ENCODE data around the gene SYCP2.
"Not testable (repeated sequence)": the region's sequence is repeated elsewhere in the genome, so short reads cannot be mapped to it uniquely, and the experiment has no call there.

The SYCP2 gene, protein sequence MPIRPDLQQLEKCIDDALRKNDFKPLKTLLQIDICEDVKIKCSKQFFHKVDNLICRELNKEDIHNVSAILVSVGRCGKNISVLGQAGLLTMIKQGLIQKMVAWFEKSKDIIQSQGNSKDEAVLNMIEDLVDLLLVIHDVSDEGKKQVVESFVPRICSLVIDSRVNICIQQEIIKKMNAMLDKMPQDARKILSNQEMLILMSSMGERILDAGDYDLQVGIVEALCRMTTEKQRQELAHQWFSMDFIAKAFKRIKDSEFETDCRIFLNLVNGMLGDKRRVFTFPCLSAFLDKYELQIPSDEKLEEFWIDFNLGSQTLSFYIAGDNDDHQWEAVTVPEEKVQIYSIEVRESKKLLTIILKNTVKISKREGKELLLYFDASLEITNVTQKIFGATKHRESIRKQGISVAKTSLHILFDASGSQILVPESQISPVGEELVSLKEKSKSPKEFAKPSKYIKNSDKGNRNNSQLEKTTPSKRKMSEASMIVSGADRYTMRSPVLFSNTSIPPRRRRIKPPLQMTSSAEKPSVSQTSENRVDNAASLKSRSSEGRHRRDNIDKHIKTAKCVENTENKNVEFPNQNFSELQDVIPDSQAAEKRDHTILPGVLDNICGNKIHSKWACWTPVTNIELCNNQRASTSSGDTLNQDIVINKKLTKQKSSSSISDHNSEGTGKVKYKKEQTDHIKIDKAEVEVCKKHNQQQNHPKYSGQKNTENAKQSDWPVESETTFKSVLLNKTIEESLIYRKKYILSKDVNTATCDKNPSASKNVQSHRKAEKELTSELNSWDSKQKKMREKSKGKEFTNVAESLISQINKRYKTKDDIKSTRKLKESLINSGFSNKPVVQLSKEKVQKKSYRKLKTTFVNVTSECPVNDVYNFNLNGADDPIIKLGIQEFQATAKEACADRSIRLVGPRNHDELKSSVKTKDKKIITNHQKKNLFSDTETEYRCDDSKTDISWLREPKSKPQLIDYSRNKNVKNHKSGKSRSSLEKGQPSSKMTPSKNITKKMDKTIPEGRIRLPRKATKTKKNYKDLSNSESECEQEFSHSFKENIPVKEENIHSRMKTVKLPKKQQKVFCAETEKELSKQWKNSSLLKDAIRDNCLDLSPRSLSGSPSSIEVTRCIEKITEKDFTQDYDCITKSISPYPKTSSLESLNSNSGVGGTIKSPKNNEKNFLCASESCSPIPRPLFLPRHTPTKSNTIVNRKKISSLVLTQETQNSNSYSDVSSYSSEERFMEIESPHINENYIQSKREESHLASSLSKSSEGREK (N-terminal part only)

GRCh38 chr20:59933296-59933848, at the start of gene SYCP2:
TSS of gene SYCP2 (minus strand) at chr20:59933637. CDS start at chr20:59922413, 11,224 bp downstream.
- DNase-seq (ENCODE audit: low read depth, low spot score) = no peak
- no peak within 1 kb of the TSS for H3K27ac ChIP-seq

DNA sequence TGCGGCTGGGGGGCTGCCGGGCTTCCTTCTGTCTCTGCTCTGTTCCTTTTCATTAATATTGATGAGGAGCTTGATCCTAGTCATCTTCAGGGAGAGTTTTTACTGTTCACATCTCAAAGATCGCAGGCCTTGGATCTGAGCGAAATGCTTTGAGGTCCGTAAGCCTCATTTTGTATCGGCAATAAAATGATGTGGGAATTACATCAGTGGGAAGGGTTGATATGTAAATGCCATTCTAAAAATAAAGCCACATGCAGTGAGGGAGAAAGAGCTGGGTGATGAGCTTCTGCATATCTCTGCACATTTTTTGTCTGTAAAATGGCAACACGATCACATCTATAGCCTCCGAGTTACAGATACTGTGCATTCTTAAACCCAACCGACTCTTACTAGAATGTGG, 49.6 kb upstream of the SYCP2 start:
- no peak for DNase-seq (ENCODE audit: low read depth, low spot score)
- no peak overlapping the region for H3K27ac ChIP-seq

DNA sequence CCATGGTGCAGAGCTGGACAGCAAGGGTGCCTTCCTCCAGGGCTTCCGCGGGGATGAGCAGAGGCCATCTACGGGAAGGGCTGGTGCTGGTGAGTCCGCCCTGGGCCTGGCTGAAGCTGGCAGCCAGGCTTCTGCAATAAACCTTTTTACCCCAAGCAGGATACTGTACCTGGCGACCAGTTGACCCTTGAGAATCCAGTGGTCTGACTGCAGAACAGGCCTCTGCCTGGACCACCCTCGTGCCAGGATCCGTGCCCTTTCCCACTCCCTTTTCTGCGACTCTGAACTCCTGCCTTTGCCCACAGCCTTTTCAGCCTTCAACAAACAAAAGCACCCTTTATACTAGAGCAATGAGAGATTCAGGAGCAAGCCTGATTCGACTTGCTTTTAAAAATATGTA, 43.6 kb upstream of the SYCP2 start:
- no peak overlapping the region for H3K27ac ChIP-seq
- no peak for DNase-seq (ENCODE audit: low read depth, low spot score)

GRCh38 chr20:59976156-59976782, 42.8 kb upstream of the SYCP2 start:
- no peak overlapping the region for H3K27ac ChIP-seq
- DNase-seq (ENCODE audit: low read depth, low spot score) = no peak

- H3K27ac ChIP-seq = peak overlapping the region; percentile 99
- peak; percentile 98 for DNase-seq (ENCODE audit: low read depth, low spot score)
Measured at GRCh38 chr20:59972037-59972801, 38.8 kb upstream of the SYCP2 start.

GRCh38 chr20:59971428-59971827, 38.0 kb upstream of the SYCP2 start:
- H3K27ac ChIP-seq = peak overlapping the region; percentile 99
- no peak for DNase-seq (ENCODE audit: low read depth, low spot score)

GRCh38 chr20:59966428-59966827, 33.0 kb upstream of the SYCP2 start:
- H3K27ac ChIP-seq = no peak overlapping the region
- DNase-seq (ENCODE audit: low read depth, low spot score) = no peak

DNA sequence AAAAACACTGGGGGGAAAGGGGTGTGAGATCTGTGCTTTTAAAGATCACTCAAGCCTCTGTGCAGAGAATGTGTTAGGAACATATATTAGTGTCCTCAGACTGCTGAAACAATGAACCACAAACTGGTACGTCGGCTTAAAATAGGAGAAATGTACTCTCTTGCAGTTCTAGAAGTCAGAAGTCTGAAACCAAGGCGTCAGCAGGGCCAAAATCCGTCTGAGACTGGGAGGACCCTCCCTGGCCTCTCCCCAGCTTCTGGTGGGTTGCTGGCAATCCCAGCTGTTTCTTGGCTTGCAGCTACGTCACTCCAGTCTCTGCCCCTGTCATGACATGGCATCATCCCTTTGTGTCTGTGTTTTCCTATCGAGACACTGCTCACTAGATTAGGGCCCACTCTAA, 28.7 kb upstream of the SYCP2 start:
- DNase-seq (ENCODE audit: low read depth, low spot score) = no peak
- H3K27ac ChIP-seq = peak overlapping the region; percentile 91

DNA sequence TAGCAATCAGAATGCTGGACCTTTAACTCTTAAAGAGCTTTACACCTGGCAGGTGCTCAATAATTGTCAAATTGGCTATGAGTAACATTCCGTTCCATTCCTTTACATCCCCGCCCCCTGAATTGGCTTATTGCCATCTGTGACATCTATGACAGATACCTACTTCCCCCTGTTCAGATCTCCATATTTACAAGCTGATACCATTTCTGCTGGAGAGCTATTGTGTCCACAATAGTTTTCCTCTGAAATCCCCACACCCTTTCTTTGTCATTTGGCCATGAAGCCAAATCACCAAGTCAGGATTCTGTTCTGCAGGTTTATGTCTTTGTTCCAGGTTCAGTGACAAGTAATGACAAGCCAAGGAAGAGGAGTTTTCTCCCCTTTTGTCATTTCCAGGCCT, 28.0 kb upstream of the SYCP2 start:
- DNase-seq (ENCODE audit: low read depth, low spot score) = peak; percentile 43
- peak overlapping the region; percentile 91 for H3K27ac ChIP-seq

- no peak overlapping the region for H3K27ac ChIP-seq
- DNase-seq (ENCODE audit: low read depth, low spot score) = no peak
Measured at GRCh38 chr20:59958626-59959025, 25.2 kb upstream of the SYCP2 start.

DNA sequence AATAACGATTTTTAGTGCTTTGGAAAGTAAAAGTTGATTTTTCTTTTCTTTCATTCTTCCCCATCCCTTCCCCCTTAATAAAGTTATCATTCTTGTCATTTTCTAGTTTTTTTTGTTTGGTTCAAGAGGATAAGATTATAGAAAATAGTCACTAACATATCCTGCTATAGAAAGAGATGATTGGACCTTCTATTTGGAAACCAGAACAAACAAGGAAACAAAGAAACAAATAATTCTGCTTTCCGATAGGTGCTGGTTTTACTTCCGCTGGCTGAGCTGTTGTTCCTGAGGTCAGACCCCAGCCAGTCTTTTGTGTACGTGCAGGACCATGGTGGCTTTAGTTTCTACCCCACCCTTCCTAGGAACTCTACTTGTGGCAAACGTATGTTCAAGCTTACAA, 24.7 kb upstream of the SYCP2 start, which contains the start of gene CDH26:
Gene CDH26 (plus strand): TSS at position 301 of the 400 bp plus-strand sequence. CDS start 304 bp downstream, outside the sequence.
- DNase-seq (ENCODE audit: low read depth, low spot score) = no peak
- H3K27ac ChIP-seq = no peak within 1 kb of the TSS

DNA sequence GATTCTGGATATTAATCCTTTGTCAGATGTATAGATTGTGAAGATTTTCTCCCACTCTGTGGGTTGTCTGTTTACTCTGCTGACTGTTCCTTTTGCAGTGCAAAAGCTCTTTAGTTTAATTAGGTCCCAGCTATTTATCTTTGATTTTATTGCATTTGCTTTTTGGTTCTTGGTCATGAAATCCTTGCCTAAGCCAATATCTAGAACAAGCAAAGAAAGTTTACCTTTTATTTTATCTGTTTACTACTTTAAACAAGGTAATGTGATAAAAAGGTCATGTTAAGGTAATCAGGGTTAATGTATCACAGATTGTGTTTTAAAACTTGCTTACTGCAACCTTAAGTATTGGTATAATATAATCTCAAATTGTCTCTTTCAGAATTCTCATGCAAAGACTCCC, 24.1 kb upstream of the SYCP2 start:
- not testable (repeated sequence) for H3K27ac ChIP-seq; DNase-seq (ENCODE audit: low read depth, low spot score)

DNA sequence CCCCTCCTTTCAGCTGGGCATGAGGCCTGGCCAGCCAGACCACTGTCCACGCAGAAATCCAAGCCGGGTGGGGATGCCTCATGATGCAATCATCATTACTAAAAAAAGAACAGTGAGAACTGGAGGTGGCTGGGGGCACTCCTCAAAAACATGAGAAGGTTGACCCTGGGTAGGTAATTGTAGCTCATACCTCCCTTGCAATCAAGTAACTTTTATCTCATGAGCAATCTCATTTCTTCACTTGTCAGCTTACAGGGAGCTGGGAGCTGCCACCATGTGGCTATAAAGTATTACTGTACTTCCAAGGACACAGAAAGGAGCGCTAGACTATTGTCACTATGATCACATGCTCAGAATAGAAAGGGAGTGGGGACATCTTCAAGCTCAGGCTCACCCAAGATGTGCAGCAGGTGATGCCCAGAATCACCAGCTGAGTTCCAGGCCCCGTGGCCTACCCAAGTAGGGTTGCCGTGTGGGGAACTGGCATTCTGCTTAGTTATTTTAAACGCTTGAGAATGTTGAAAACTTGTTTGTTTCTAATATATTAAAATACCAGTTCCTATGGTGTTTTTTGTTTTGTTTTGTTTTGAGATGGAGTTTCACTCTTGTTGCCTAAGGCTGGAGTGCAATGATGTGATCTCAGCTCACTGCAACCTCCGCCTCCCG, 21.8 kb upstream of the SYCP2 start:
- no peak for DNase-seq (ENCODE audit: low read depth, low spot score)
- no peak overlapping the region for H3K27ac ChIP-seq

DNA sequence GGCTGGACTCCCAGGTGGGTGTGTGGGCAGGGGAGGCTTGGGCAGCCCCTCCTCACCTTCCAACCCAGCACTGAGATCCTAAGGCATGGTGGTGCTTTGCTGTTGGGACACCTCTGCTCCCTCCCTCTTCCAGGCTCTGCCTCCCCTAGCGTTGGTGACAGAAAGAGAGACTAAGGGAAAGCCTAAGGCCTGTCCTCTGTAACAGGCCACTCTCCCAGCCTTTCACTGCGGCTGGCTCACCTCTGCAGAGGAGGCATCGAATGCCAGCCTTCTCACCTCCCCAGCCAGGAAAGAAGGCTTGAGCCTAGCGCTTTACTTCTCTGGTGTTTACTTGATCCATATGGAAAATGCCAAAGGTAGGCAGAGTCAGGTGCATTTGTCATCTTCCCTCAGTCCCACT, 21.3 kb upstream of the SYCP2 start:
- no peak overlapping the region for H3K27ac ChIP-seq
- no peak for DNase-seq (ENCODE audit: low read depth, low spot score)

- DNase-seq (ENCODE audit: low read depth, low spot score) = no peak
- peak overlapping the region; percentile 13 for H3K27ac ChIP-seq
Measured at GRCh38 chr20:59949911-59950310, 16.5 kb upstream of the SYCP2 start.

DNA sequence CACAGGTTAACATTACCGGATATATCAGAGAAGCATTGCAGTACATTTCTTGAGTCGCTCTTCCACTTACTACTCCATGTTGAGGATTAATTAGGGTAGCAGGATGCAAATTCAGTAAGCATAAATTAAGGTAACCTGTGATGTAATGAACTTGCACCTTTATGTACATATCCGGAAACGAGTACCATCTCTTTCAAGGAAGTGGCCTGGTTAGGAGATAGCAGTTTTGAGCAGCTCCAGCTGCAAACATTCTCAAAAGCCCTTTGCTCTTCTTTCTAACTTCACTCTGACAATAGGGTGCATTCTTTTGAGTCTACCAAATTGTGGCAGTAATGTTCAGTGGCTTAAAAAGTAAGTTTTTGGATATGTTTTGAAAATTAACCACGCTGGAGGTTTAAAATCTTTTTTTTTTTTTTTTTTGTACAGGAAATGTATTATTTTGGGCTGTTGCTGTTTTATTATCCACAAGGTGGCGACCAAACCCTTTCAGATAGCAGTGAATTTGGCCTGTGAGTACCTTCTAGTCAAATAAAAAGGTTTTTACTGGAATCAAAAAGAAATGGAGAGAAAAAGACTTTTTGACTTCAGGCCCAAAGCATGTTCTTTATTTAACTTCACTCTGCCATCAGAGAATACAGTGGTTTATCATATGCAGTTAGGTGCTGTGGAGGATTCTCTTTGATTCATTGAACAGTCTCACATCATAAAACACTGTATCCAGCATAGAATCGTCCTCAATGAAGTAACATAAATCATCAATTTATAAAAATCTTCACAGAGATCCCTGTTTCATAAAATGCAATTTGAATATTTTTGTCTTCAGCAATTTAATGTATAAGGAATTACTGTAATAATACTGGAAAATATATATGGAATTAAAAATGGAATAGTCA, 15.6 kb upstream of the SYCP2 start:
- peak overlapping the region; percentile 13 for H3K27ac ChIP-seq
- no peak for DNase-seq (ENCODE audit: low read depth, low spot score)

- peak overlapping the region; percentile 13 for H3K27ac ChIP-seq
- DNase-seq (ENCODE audit: low read depth, low spot score) = no peak
Measured at GRCh38 chr20:59948212-59948611, 14.8 kb upstream of the SYCP2 start.

Data from epithelial cell of prostate (primary cell).